ENCODE results near the gene TTC28. TPM values are rescaled to one million over a fixed set of nuclear protein-coding genes. Genes with fewer than 3 reads are reported as not detected.

The TTC28 gene
- total and polyA plus RNA-seq, 4 donors = 3.1 to 74.9 (median 26.1) TPM

- intact Hi-C loops (cut with DNase I) = loop anchor here in 1 of 2 donors (10.0 kb wide), 1 partner anchor 64 kb away; no protein-coding TSS in a partner anchor
- H3K27ac ChIP-seq (ENCODE audit: low read depth in 1 of 2, low read length in 2 of 2) = peak overlapping the region; percentile 28 to 78
- no peak overlapping the region for H3K4me3 ChIP-seq (ENCODE audit: low read length in 2 of 2)
- ATAC-seq (ENCODE audit: low FRiP score) = no peak
- no peaks in the 10 kb centered on the region for H3K36me3 ChIP-seq (ENCODE audit: control insufficient read depth in 1 of 2, insufficient read depth in 2 of 2, low read length in 1 of 2)
- 12 to 13% methylated on average over 5 of the region's 5 CpGs for WGBS, 2 donors
- peaks cover 2 to 9% of the 10 kb centered on the region in 2 donors for H3K4me1 ChIP-seq (ENCODE audit: control insufficient read depth in 1 of 2, insufficient read depth in 2 of 2, low read length in 2 of 2)
- H3K9me3 ChIP-seq (ENCODE audit: control insufficient read depth, low read length) = no peaks in the 10 kb centered on the region
- no peaks in the 10 kb centered on the region for H3K27me3 ChIP-seq (ENCODE audit: control insufficient read depth in 1 of 2, insufficient read depth in 2 of 2, low read length in 1 of 2)
- no peak for DNase-seq
These were observed 410.8 kb downstream of the TTC28 start for GRCh38 chr22:28268850-28269249.

- ATAC-seq (ENCODE audit: low FRiP score) (no peak), DNase-seq (no peak)
- intact Hi-C loops (cut with DNase I) = loop anchor here in 1 of 2 donors (10.0 kb wide), 1 partner anchor 63 kb away; no protein-coding TSS in a partner anchor
- Histone ChIP-seq H3K27me3 (ENCODE audit: control insufficient read depth in 1 of 2, insufficient read depth in 2 of 2, low read length in 1 of 2) (no peaks in the 10 kb centered on the region), H3K27ac (ENCODE audit: low read depth in 1 of 2, low read length in 2 of 2) (peak overlapping the region in 1 of 2 donors; percentile 57), H3K9me3 (ENCODE audit: control insufficient read depth, low read length) (no peaks in the 10 kb centered on the region), H3K4me1 (ENCODE audit: control insufficient read depth in 1 of 2, insufficient read depth in 2 of 2, low read length in 2 of 2) (peaks cover 2 to 9% of the 10 kb centered on the region in 2 donors), H3K36me3 (ENCODE audit: control insufficient read depth in 1 of 2, insufficient read depth in 2 of 2, low read length in 1 of 2) (no peaks in the 10 kb centered on the region), H3K4me3 (ENCODE audit: low read length in 2 of 2) (no peak overlapping the region)
- WGBS, 2 donors = 35 to 38% methylated on average over 3 of the region's 3 CpGs
These were observed 411.5 kb downstream of the TTC28 start for GRCh38 chr22:28268171-28268570.

- ATAC-seq (ENCODE audit: low FRiP score) (no peak), DNase-seq (no peak)
- no peak overlapping the region for H3K27ac ChIP-seq (ENCODE audit: low read depth in 1 of 2, low read length in 2 of 2)
- no peaks in the 10 kb centered on the region for H3K4me1 ChIP-seq (ENCODE audit: control insufficient read depth in 1 of 2, insufficient read depth in 2 of 2, low read length in 2 of 2)
- H3K27me3 ChIP-seq (ENCODE audit: control insufficient read depth in 1 of 2, insufficient read depth in 2 of 2, low read length in 1 of 2) = no peaks in the 10 kb centered on the region
- no peaks in the 10 kb centered on the region for H3K9me3 ChIP-seq (ENCODE audit: control insufficient read depth, low read length)
- intact Hi-C loops (cut with DNase I) = loop anchor here in 1 of 2 donors (10.0 kb wide), 1 partner anchor 56 kb away; no protein-coding TSS in a partner anchor
- H3K4me3 ChIP-seq (ENCODE audit: low read length in 2 of 2) = no peak overlapping the region
- no peaks in the 10 kb centered on the region for H3K36me3 ChIP-seq (ENCODE audit: control insufficient read depth in 1 of 2, insufficient read depth in 2 of 2, low read length in 1 of 2)
- WGBS, 2 donors = 97 to 99% methylated on average over 2 of the region's 2 CpGs
These were observed 419.0 kb downstream of the TTC28 start for GRCh38 chr22:28260619-28261018.

GRCh38 chr22:28259774-28260312, 419.8 kb downstream of the TTC28 start:
- H3K27me3 ChIP-seq (ENCODE audit: control insufficient read depth in 1 of 2, insufficient read depth in 2 of 2, low read length in 1 of 2) = no peaks in the 10 kb centered on the region
- DNase-seq = no peak
- 60 to 65% methylated on average over 2 of the region's 2 CpGs for WGBS, 2 donors
- H3K4me3 ChIP-seq (ENCODE audit: low read length in 2 of 2) = no peak overlapping the region
- H3K36me3 ChIP-seq (ENCODE audit: control insufficient read depth in 1 of 2, insufficient read depth in 2 of 2, low read length in 1 of 2) = no peaks in the 10 kb centered on the region
- H3K4me1 ChIP-seq (ENCODE audit: control insufficient read depth in 1 of 2, insufficient read depth in 2 of 2, low read length in 2 of 2) = no peaks in the 10 kb centered on the region
- H3K9me3 ChIP-seq (ENCODE audit: control insufficient read depth, low read length) = no peaks in the 10 kb centered on the region
- ATAC-seq (ENCODE audit: low FRiP score) = no peak
- H3K27ac ChIP-seq (ENCODE audit: low read depth in 1 of 2, low read length in 2 of 2) = no peak overlapping the region
- intact Hi-C loops (cut with DNase I) = loop anchor here in 1 of 2 donors (10.0 kb wide), 1 partner anchor 55 kb away; no protein-coding TSS in a partner anchor

- Histone ChIP-seq H3K27ac (ENCODE audit: low read depth in 1 of 2, low read length in 2 of 2) (no peak overlapping the region), H3K36me3 (ENCODE audit: control insufficient read depth in 1 of 2, insufficient read depth in 2 of 2, low read length in 1 of 2) (no peaks in the 10 kb centered on the region), H3K4me1 (ENCODE audit: control insufficient read depth in 1 of 2, insufficient read depth in 2 of 2, low read length in 2 of 2) (no peaks in the 10 kb centered on the region), H3K4me3 (ENCODE audit: low read length in 2 of 2) (no peak overlapping the region), H3K9me3 (ENCODE audit: control insufficient read depth, low read length) (no peaks in the 10 kb centered on the region), H3K27me3 (ENCODE audit: control insufficient read depth in 1 of 2, insufficient read depth in 2 of 2, low read length in 1 of 2) (no peaks in the 10 kb centered on the region)
- DNase-seq (no peak), ATAC-seq (ENCODE audit: low FRiP score) (no peak)
- intact Hi-C loops (cut with DNase I) = no loop called here
- 83 to 99% methylated on average over 1 of the region's 1 CpG for WGBS, 2 donors
These were observed 425.2 kb downstream of the TTC28 start for GRCh38 chr22:28254396-28254795.

- H3K4me1 ChIP-seq (ENCODE audit: control insufficient read depth in 1 of 2, insufficient read depth in 2 of 2, low read length in 2 of 2) = no peaks in the 10 kb centered on the region
- no peak overlapping the region for H3K4me3 ChIP-seq (ENCODE audit: low read length in 2 of 2)
- DNase-seq = no peak
- intact Hi-C loops (cut with DNase I) = no loop called here
- no peak for ATAC-seq (ENCODE audit: low FRiP score)
- no peak overlapping the region for H3K27ac ChIP-seq (ENCODE audit: low read depth in 1 of 2, low read length in 2 of 2)
- no peaks in the 10 kb centered on the region for H3K27me3 ChIP-seq (ENCODE audit: control insufficient read depth in 1 of 2, insufficient read depth in 2 of 2, low read length in 1 of 2)
- WGBS, 2 donors = 75 to 92% methylated on average over 2 of the region's 2 CpGs
- H3K36me3 ChIP-seq (ENCODE audit: control insufficient read depth in 1 of 2, insufficient read depth in 2 of 2, low read length in 1 of 2) = no peaks in the 10 kb centered on the region
- no peaks in the 10 kb centered on the region for H3K9me3 ChIP-seq (ENCODE audit: control insufficient read depth, low read length)
These were observed 427.1 kb downstream of the TTC28 start for GRCh38 chr22:28252539-28252938.

GRCh38 chr22:28250036-28250695, 429.5 kb downstream of the TTC28 start:
- no peak for ATAC-seq (ENCODE audit: low FRiP score)
- Histone ChIP-seq H3K9me3 (ENCODE audit: control insufficient read depth, low read length) (no peaks in the 10 kb centered on the region), H3K27me3 (ENCODE audit: control insufficient read depth in 1 of 2, insufficient read depth in 2 of 2, low read length in 1 of 2) (no peaks in the 10 kb centered on the region), H3K4me1 (ENCODE audit: control insufficient read depth in 1 of 2, insufficient read depth in 2 of 2, low read length in 2 of 2) (no peaks in the 10 kb centered on the region), H3K36me3 (ENCODE audit: control insufficient read depth in 1 of 2, insufficient read depth in 2 of 2, low read length in 1 of 2) (no peaks in the 10 kb centered on the region), H3K4me3 (ENCODE audit: low read length in 2 of 2) (no peak overlapping the region), H3K27ac (ENCODE audit: low read depth in 1 of 2, low read length in 2 of 2) (no peak overlapping the region)
- 96 to 97% methylated on average over 2 of the region's 2 CpGs for WGBS, 2 donors
- intact Hi-C loops (cut with DNase I) = no loop called here
- no peak for DNase-seq

- DNase-seq (no peak), ATAC-seq (ENCODE audit: low FRiP score) (no peak)
- intact Hi-C loops (cut with DNase I) = no loop called here
- 93 to 95% methylated on average over 2 of the region's 2 CpGs for WGBS, 2 donors
- Histone ChIP-seq H3K4me3 (ENCODE audit: low read length in 2 of 2) (no peak overlapping the region), H3K27ac (ENCODE audit: low read depth in 1 of 2, low read length in 2 of 2) (no peak overlapping the region), H3K36me3 (ENCODE audit: control insufficient read depth in 1 of 2, insufficient read depth in 2 of 2, low read length in 1 of 2) (no peaks in the 10 kb centered on the region), H3K4me1 (ENCODE audit: control insufficient read depth in 1 of 2, insufficient read depth in 2 of 2, low read length in 2 of 2) (peaks cover 0 to 5% of the 10 kb centered on the region in 2 donors), H3K27me3 (ENCODE audit: control insufficient read depth in 1 of 2, insufficient read depth in 2 of 2, low read length in 1 of 2) (no peaks in the 10 kb centered on the region), H3K9me3 (ENCODE audit: control insufficient read depth, low read length) (no peaks in the 10 kb centered on the region)
These were observed 430.2 kb downstream of the TTC28 start for GRCh38 chr22:28249402-28249801.
